ENCODE measurements around the gene CEPT1. TPM values are rescaled to one million over a fixed set of nuclear protein-coding genes. Genes with fewer than 3 reads are reported as not detected.

CEPT1 gene
- total and polyA plus RNA-seq, 2 of the 8 experiments (the other 6 are each of a cell fraction or from before 2014, with no cell fraction given) = 18.5 to 28.6 TPM

- TF ChIP-seq SP4 (IDR thresholded peaks at IDR 0.05; ENCODE audit: low read length) = no peak
- no peak for TF ChIP-seq EP300 (IDR thresholded peaks at IDR 0.05; ENCODE audit: borderline replicate concordance in 1 of 2, low read depth in 2 of 2, low read length in 2 of 2)
- no peak for TF ChIP-seq PHF8 (conservative IDR thresholded peaks at IDR 0.05; ENCODE audit: low read depth, low read length)
- TF ChIP-seq, protein P1, sequence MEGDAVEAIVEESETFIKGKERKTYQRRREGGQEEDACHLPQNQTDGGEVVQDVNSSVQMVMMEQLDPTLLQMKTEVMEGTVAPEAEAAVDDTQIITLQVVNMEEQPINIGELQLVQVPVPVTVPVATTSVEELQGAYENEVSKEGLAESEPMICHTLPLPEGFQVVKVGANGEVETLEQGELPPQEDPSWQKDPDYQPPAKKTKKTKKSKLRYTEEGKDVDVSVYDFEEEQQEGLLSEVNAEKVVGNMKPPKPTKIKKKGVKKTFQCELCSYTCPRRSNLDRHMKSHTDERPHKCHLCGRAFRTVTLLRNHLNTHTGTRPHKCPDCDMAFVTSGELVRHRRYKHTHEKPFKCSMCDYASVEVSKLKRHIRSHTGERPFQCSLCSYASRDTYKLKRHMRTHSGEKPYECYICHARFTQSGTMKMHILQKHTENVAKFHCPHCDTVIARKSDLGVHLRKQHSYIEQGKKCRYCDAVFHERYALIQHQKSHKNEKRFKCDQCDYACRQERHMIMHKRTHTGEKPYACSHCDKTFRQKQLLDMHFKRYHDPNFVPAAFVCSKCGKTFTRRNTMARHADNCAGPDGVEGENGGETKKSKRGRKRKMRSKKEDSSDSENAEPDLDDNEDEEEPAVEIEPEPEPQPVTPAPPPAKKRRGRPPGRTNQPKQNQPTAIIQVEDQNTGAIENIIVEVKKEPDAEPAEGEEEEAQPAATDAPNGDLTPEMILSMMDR (IDR thresholded peaks at IDR 0.05; ENCODE audit: control extremely low read depth in 1 of 3, insufficient read depth in 1 of 3, low read depth in 1 of 3, low read length in 3 of 3) = no peak
- no peak for TF ChIP-seq EZH2 (IDR thresholded peaks at IDR 0.05; ENCODE audit: low read depth, low read length, severe bottlenecking)
- no peak for TF ChIP-seq RNF2 (IDR thresholded peaks at IDR 0.05; ENCODE audit: borderline replicate concordance, low read depth, low read length, missing control alignments, poor library complexity, severe bottlenecking)
These were observed 51.0 kb downstream of the CEPT1 start (continued) for GRCh38 chr1:111190931-111191451.
